Activated naive CD4-positive, alpha-beta T cell treated with anti-CD3 and anti-CD28 coated beads, Interleukin-2, amount 10 ng/mL, durations not matched to agents 7 days and 5 days (primary cell): ENCODE data around the gene TXNDC11.

ENCODE experiments used
- CTCF ChIA-PET: fragments of 350-600 bp; sonication (Branson Sonifier 250); formaldehyde crosslinking; loops from one replicate; lab custom pipeline; 2021; ENCODE audit warnings: antibody characterized with exemption; lab: Charles Lee
- DNase-seq: peaks from one replicate; pipeline ENCODE4 v3.0.0-alpha.2; 2020
- H3K27ac Mint-ChIP-seq: one replicate; pipeline ENCODE4 v1.8.0; 2021; ENCODE audit warnings: mild to moderate bottlenecking, moderate library complexity, mixed read lengths
- H3K27me3 Mint-ChIP-seq: one replicate; pipeline ENCODE4 v1.8.0; 2021; ENCODE audit warnings: mild to moderate bottlenecking, mixed read lengths
- H3K36me3 Mint-ChIP-seq: one replicate; pipeline ENCODE4 v1.8.0; 2021; ENCODE audit warnings: mixed read lengths
- H3K4me1 Mint-ChIP-seq: one replicate; pipeline ENCODE4 v1.8.0; 2021; ENCODE audit warnings: mixed read lengths
- H3K4me3 Mint-ChIP-seq: one replicate; pipeline ENCODE4 v1.8.0; 2021; ENCODE audit warnings: mild to moderate bottlenecking, moderate library complexity, mixed read lengths
- H3K9me3 Mint-ChIP-seq: one replicate; pipeline ENCODE4 v1.8.0; 2021; ENCODE audit warnings: mixed read lengths

The TXNDC11 gene

GRCh38 chr16:11685844-11686618 is 56.6 kb downstream of the TXNDC11 start:
- no peaks in the 10 kb centered on the region for H3K27me3 Mint-ChIP-seq
- H3K27ac Mint-ChIP-seq: no peak overlapping the region
- peaks cover 75% of the 10 kb centered on the region for H3K36me3 Mint-ChIP-seq
- CTCF ChIA-PET: no interaction called here
- peaks cover 35% of the 10 kb centered on the region for H3K4me1 Mint-ChIP-seq
- no peak overlapping the region for H3K4me3 Mint-ChIP-seq
- DNase-seq: no peak
- no peaks in the 10 kb centered on the region for H3K9me3 Mint-ChIP-seq

- Mint-ChIP-seq H3K27ac (no peak overlapping the region), H3K9me3 (no peaks in the 10 kb centered on the region), H3K4me3 (no peak overlapping the region), H3K4me1 (peaks cover 46% of the 10 kb centered on the region), H3K27me3 (no peaks in the 10 kb centered on the region), H3K36me3 (peaks cover 81% of the 10 kb centered on the region)
- CTCF ChIA-PET: no interaction called here
- DNase-seq: no peak
Measured at GRCh38 chr16:11684231-11685025, 58.2 kb downstream of the TXNDC11 start.

DNA sequence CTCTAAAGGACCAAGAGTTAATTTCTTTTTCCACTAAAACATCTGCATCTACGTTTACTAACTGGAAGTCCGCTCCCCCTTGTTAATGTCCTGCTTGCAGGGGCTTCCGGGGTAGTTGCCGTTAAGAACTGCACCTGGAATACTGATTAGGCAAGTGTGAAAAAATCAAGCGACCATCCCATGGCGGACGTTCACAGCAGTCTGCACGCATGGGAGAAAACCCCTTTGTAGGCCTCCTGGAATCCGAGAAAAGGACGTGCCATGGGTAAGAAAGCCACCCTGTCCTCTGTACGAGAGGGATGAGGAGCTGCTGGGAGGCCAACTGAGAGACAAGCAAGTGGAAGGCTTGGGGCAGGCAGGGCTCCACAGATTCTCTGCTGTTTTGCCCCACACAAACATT is 59.5 kb downstream of the TXNDC11 start:
- H3K27ac Mint-ChIP-seq: peak overlapping the region; percentile 92
- peaks cover 83% of the 10 kb centered on the region for H3K36me3 Mint-ChIP-seq
- H3K27me3 Mint-ChIP-seq: no peaks in the 10 kb centered on the region
- no peaks in the 10 kb centered on the region for H3K9me3 Mint-ChIP-seq
- H3K4me1 Mint-ChIP-seq: peaks cover 52% of the 10 kb centered on the region
- no peak overlapping the region for H3K4me3 Mint-ChIP-seq
- no peak for DNase-seq
- CTCF ChIA-PET: interaction anchor here (0.7 kb wide), 1 partner anchor 31 kb away, joined by 4 read pairs; no protein-coding TSS in a partner anchor

DNA sequence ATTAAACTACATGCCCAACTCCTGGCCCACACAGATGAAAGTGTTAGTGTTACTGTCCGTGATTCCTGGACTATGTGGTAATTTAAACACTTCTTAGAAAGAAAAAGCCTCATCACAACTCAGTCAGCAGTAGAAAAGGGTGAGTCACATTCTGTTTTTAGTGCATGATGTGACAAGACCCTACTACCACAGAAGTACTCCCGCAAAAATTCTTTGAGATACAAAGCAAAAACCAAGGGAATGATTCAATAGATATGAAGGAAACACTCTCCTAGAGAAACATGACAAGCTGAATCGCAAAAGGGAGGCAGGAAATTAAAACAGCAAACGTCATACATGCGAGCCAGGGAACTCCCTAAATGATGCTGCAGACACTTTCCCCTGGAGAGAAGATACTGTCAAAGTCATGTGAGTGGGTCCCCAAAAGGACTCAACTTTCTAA is 60.0 kb downstream of the TXNDC11 start:
- no peak for DNase-seq
- Mint-ChIP-seq H3K27me3 (no peaks in the 10 kb centered on the region), H3K4me1 (peaks cover 57% of the 10 kb centered on the region), H3K9me3 (no peaks in the 10 kb centered on the region), H3K4me3 (no peak overlapping the region), H3K27ac (peak overlapping the region; percentile 92), H3K36me3 (peaks cover 83% of the 10 kb centered on the region)
- CTCF ChIA-PET: no interaction called here

GRCh38 chr16:11681976-11682654 is 60.5 kb downstream of the TXNDC11 start:
- H3K36me3 Mint-ChIP-seq: peaks cover 83% of the 10 kb centered on the region
- no peak for DNase-seq
- CTCF ChIA-PET: no interaction called here
- peaks cover 63% of the 10 kb centered on the region for H3K4me1 Mint-ChIP-seq
- no peaks in the 10 kb centered on the region for H3K9me3 Mint-ChIP-seq
- H3K27me3 Mint-ChIP-seq: no peaks in the 10 kb centered on the region
- H3K4me3 Mint-ChIP-seq: peak overlapping the region; percentile 51
- H3K27ac Mint-ChIP-seq: peak overlapping the region; percentile 92

DNA sequence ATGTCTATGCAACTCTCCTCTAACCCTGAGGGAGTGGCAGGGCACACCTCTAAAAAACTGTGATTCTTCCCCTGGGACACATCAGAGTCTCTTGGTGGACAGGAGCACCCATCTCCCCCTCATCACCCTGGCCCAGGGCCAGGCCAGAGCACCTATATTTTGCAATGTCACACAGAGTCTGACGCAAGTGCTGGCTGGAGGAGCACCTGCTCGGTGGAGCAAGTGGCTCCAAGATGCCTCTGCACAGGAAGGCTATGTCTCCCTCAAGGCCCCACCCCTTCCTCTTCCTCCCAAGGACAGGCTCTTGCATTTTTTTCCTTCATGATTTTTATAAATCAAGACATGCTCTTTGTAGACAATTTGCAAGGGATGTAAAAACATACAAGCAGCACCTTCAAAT is 61.1 kb downstream of the TXNDC11 start:
- peak overlapping the region; percentile 92 for H3K27ac Mint-ChIP-seq
- H3K27me3 Mint-ChIP-seq: no peaks in the 10 kb centered on the region
- peaks cover 68% of the 10 kb centered on the region for H3K4me1 Mint-ChIP-seq
- peak; percentile 37 for DNase-seq
- peaks cover 83% of the 10 kb centered on the region for H3K36me3 Mint-ChIP-seq
- H3K9me3 Mint-ChIP-seq: no peaks in the 10 kb centered on the region
- peak overlapping the region; percentile 51 for H3K4me3 Mint-ChIP-seq
- CTCF ChIA-PET: no interaction called here

GRCh38 chr16:11679941-11680911 is 62.4 kb downstream of the TXNDC11 start:
- peak overlapping the region; percentile 92 for H3K27ac Mint-ChIP-seq
- DNase-seq: peak; percentile 3
- CTCF ChIA-PET: interaction anchor here (1.2 to 1.5 kb wide), 3 partner anchors 148 to 308 kb away, joined by 3 to 4 read pairs (median 4); no protein-coding TSS in a partner anchor
- H3K4me1 Mint-ChIP-seq: peaks cover 77% of the 10 kb centered on the region
- no peak overlapping the region for H3K4me3 Mint-ChIP-seq
- H3K36me3 Mint-ChIP-seq: peaks cover 82% of the 10 kb centered on the region
- no peaks in the 10 kb centered on the region for H3K9me3 Mint-ChIP-seq
- no peaks in the 10 kb centered on the region for H3K27me3 Mint-ChIP-seq

- no peaks in the 10 kb centered on the region for H3K9me3 Mint-ChIP-seq
- H3K4me1 Mint-ChIP-seq: peaks cover 85% of the 10 kb centered on the region
- H3K27me3 Mint-ChIP-seq: no peaks in the 10 kb centered on the region
- H3K36me3 Mint-ChIP-seq: peaks cover 79% of the 10 kb centered on the region
- H3K4me3 Mint-ChIP-seq: no peak overlapping the region
- peak overlapping the region; percentile 92 for H3K27ac Mint-ChIP-seq
- peak; percentile 16 for DNase-seq
- CTCF ChIA-PET: interaction anchor here (1.5 kb wide), 1 partner anchor 307 kb away, joined by 4 read pairs; no protein-coding TSS in a partner anchor
Measured at GRCh38 chr16:11679250-11679649, 63.4 kb downstream of the TXNDC11 start.

DNA sequence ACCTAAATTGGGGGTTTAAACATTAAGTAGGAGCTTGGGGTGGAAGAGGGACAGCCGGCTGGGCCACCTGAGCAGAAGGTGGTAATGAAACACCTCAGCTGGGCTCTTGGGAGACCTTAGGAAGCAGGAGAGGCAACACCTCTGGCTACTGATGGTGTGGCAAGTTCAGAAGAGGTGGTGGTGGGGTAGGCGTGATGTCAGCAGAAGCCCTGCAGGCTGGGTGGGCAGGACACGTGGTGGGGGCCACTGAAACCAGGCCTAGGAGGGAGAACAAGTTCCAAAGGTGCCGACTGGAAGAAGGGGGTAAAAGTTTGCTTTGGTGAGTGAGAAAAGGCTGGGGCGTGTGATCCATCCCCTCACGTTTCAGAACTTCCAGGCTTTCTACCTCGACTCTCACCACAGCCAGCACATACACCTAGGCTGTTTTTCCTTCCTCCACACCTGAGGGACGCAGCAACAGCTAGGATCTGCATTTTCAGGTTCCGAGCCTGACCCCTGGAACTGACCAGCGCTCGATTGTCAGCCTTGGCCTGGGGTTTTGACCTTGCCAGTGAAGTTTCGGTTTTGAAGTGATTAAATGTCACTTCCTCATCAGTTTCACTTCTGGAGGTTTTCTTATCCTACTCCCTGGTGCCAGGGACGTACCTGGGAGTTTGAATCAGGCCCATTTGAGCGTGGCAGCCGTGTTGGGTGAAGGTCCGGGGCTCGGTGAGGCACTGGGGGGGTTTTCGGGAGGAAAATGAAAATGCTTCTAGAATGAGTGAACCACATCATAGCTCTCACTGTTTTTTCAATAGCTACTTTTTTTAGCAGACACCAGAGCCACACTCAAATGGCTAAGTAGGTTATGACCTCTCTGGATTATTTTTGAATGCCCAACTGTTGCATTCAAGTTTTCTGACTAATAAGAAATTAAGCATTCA is 64.4 kb downstream of the TXNDC11 start:
- Mint-ChIP-seq H3K36me3 (peaks cover 69% of the 10 kb centered on the region), H3K4me3 (no peak overlapping the region)

DNA sequence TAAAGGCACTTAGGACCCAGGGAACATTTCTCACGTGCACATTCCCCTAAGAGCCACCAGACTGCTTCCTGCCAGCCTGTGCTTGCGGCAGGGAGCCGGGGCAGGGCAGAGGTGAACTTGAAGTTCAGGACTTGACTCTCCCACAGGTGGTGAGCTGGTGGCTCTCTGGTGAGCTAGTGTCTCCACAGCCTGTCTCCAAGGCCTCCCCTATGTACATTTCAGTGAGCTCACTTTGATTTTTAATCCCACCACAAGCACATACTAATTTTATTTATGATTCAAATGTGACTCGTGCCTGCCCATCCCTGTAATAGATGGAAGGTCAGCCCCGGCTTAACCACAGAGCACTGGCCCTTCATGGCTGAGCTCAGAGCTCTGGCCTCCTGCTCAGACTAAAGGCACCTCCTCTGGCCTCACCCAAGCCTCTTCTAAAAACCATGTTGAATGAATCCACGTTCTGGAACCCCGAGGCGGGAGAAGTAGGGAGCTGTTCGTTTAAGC is 65.2 kb downstream of the TXNDC11 start:
- DNase-seq: no peak
- Mint-ChIP-seq H3K36me3 (peaks cover 65% of the 10 kb centered on the region), H3K27me3 (no peaks in the 10 kb centered on the region), H3K4me3 (no peak overlapping the region), H3K27ac (peak overlapping the region; percentile 66), H3K4me1 (peaks cover 91% of the 10 kb centered on the region), H3K9me3 (no peaks in the 10 kb centered on the region)
- CTCF ChIA-PET: no interaction called here

More for the DNA sequence above, 64.4 kb downstream of the TXNDC11 start:
- DNase-seq: no peak
- Mint-ChIP-seq H3K27ac (peak overlapping the region; percentile 81), H3K4me1 (peaks cover 91% of the 10 kb centered on the region), H3K9me3 (no peaks in the 10 kb centered on the region), H3K27me3 (no peaks in the 10 kb centered on the region)
- CTCF ChIA-PET: no interaction called here

- no peak overlapping the region for H3K4me3 Mint-ChIP-seq
- no peaks in the 10 kb centered on the region for H3K9me3 Mint-ChIP-seq
- CTCF ChIA-PET: no interaction called here
- no peak overlapping the region for H3K27ac Mint-ChIP-seq
- no peak for DNase-seq
- peaks cover 91% of the 10 kb centered on the region for H3K4me1 Mint-ChIP-seq
- H3K27me3 Mint-ChIP-seq: no peaks in the 10 kb centered on the region
- peaks cover 59% of the 10 kb centered on the region for H3K36me3 Mint-ChIP-seq
Measured at GRCh38 chr16:11676799-11677198, 65.9 kb downstream of the TXNDC11 start.
